HCT116 (cell line): ENCODE measurements around the gene SPPL2B. TPM values are rescaled to one million over a fixed set of nuclear protein-coding genes. Genes with fewer than 3 reads are reported as not detected.

Experiments
- ATAC-seq: fragments of 200-7000 bp; cut with Tn5 transposase; 2 replicates; pipeline ENCODE4 v1.9.1; 2020; ENCODE audit warnings: mild to moderate bottlenecking, moderate library complexity
- BruUV-seq: library from RNA; stranded (reverse); fragments of 400-500 nt; replicated peaks from 2 replicates; lab custom pipeline; 2021; lab: Mats Ljungman, UMichigan
- CTCF ChIA-PET: fragments of 300-600 bp; sonication (Branson Sonifier 250); formaldehyde crosslinking; loops from one replicate; lab custom pipeline; 2021; ENCODE audit warnings: antibody characterized with exemption; lab: Charles Lee
- POLR2A ChIA-PET: fragments of 300-600, 350-600 bp; sonication (Branson Sonifier 250); formaldehyde crosslinking; loops from one replicate; lab custom pipeline; 2021; ENCODE audit warnings: antibody characterized with exemption; lab: Charles Lee
- RAD21 ChIA-PET, 2 experiments: fragments of 300-600 bp; sonication (Branson Sonifier 250); formaldehyde crosslinking; loops; one replicate each; lab custom pipeline; 2023; ENCODE audit warnings: low total read pairs in 2 of 2; ENCODE audit not compliant: uncharacterized antibody in 2 of 2, unreplicated experiment in 2 of 2, low non-redundant PET in 1 of 2; lab: Charles Lee
- DNase-seq: peaks from one replicate; pipeline ENCODE4 v3.0.0-alpha.2; 2010; ENCODE audit warnings: low read depth, low spot score
- H2AFZ ChIP-seq: fragments of 200-600 bp; shearing (Covaris generic), sonication (generic); 2 replicates; pipeline ENCODE4 v1.6.1; 2017; ENCODE audit warnings: low read depth, mixed run types, mixed read lengths, antibody characterized with exemption, low read length; ENCODE audit not compliant: poor library complexity, severe bottlenecking
- H3K27ac ChIP-seq: 2 replicates; pipeline ENCODE4 v1.5.1; 2012; ENCODE audit warnings: low read depth, low read length
- H3K27me3 ChIP-seq: fragments of 200-600 bp; sonication (generic); 2 replicates; pipeline ENCODE4 v1.6.1; 2016; ENCODE audit warnings: mixed run types, low read length, mixed read lengths; ENCODE audit not compliant: insufficient read depth
- H3K36me3 ChIP-seq, 2 experiments: fragments of 200-500 bp in 1 of 2; fragments of 200-600 bp in 1 of 2; sonication (Bioruptor generic) in 1 of 2; sonication (generic) in 1 of 2; 2 replicates each; pipeline versions ENCODE4 v1.5.1 to v1.6.1; 2014 to 2016; ENCODE audit warnings: low read length in 2 of 2, inconsistent platforms in 1 of 2, mixed read lengths in 1 of 2, mixed run types in 1 of 2; ENCODE audit not compliant: insufficient read depth in 2 of 2, control insufficient read depth in 1 of 2
- H3K4me1 ChIP-seq, 2 experiments: fragments of 200-600 bp in 1 of 2; sonication (generic) in 1 of 2; 2 replicates each; pipeline versions ENCODE4 v1.5.1 to v1.6.1; 2012 to 2017; ENCODE audit warnings: low read length in 2 of 2, inconsistent platforms in 1 of 2, mild to moderate bottlenecking in 1 of 2, mixed read lengths in 1 of 2, mixed run types in 1 of 2, moderate library complexity in 1 of 2; ENCODE audit not compliant: insufficient read depth in 2 of 2, control insufficient read depth in 1 of 2
- H3K4me2 ChIP-seq: fragments of 200-600 bp; sonication (generic); 2 replicates; pipeline ENCODE4 v1.6.1; 2017; ENCODE audit warnings: mixed run types, low read length, mixed read lengths
- H3K4me3 ChIP-seq, 2 experiments: fragments of 200-600 bp in 1 of 2; sonication (generic) in 1 of 2; replicated peaks in 1 of 2; 2 replicates each; pipeline ENCODE4 v1.5.1; 2011 to 2016; ENCODE audit warnings: low read length in 2 of 2, control low read depth in 1 of 2, low read depth in 1 of 2, mild to moderate bottlenecking in 1 of 2, mixed read lengths in 1 of 2, mixed run types in 1 of 2
- H3K79me2 ChIP-seq: fragments of 200-600 bp; sonication (generic); 2 replicates; pipeline ENCODE4 v1.6.1; 2017; ENCODE audit warnings: mild to moderate bottlenecking, mixed run types, low read length, moderate library complexity, mixed read lengths; ENCODE audit not compliant: insufficient read depth
- H3K9ac ChIP-seq: fragments of 200-600 bp; sonication (generic); 2 replicates; pipeline ENCODE4 v1.6.1; 2016; ENCODE audit warnings: low read length, mixed read lengths
- H3K9me2 ChIP-seq: fragments of 200-600 bp; sonication (generic), shearing (Covaris generic); 2 replicates; pipeline ENCODE4 v1.6.1; 2017; ENCODE audit warnings: mixed run types, mild to moderate bottlenecking, moderate library complexity; ENCODE audit not compliant: insufficient read depth
- H3K9me3 ChIP-seq, 2 experiments: fragments of 200-500 bp in 1 of 2; fragments of 200-600 bp in 1 of 2; sonication (Bioruptor generic) in 1 of 2; sonication (generic) in 1 of 2; 2 replicates each; pipeline ENCODE4 v1.6.1; 2014 to 2017; ENCODE audit warnings: low read length in 2 of 2, mixed read lengths in 2 of 2, inconsistent platforms in 1 of 2, low read depth in 1 of 2, mild to moderate bottlenecking in 1 of 2, mixed run types in 1 of 2, moderate library complexity in 1 of 2; ENCODE audit not compliant: control insufficient read depth in 1 of 2, insufficient read depth in 1 of 2
- H4K20me1 ChIP-seq: fragments of 200-600 bp; sonication (generic), shearing (Covaris generic); 2 replicates; pipeline ENCODE4 v1.6.1; 2017; ENCODE audit warnings: mixed run types, mild to moderate bottlenecking, moderate library complexity; ENCODE audit not compliant: insufficient read depth
- CBX3 ChIP-seq: IDR thresholded peaks from 2 replicates; pipeline ENCODE4 v1.6.1; 2012; ENCODE audit warnings: low read depth
- CEBPB ChIP-seq: IDR thresholded peaks from 2 replicates; pipeline ENCODE4 v1.6.1; 2012; ENCODE audit warnings: low read depth
- EGR1 ChIP-seq: IDR thresholded peaks from 2 replicates; pipeline ENCODE4 v1.6.1; 2012; ENCODE audit warnings: low read depth
- EZH2 ChIP-seq: fragments of 200-600 bp; sonication (generic); IDR thresholded peaks from 2 replicates; pipeline ENCODE4 v1.6.1; 2017; ENCODE audit warnings: antibody characterized with exemption, mixed run types
- EZH2phosphoT487 ChIP-seq: fragments of 200-600 bp; IDR thresholded peaks from 2 replicates; pipeline ENCODE4 v1.6.1; 2018; ENCODE audit warnings: antibody characterized with exemption, borderline replicate concordance
- FOSL1 ChIP-seq: IDR thresholded peaks from 2 replicates; pipeline ENCODE4 v1.6.1; 2012; ENCODE audit warnings: low read depth
- JUND ChIP-seq: IDR thresholded peaks from 2 replicates; pipeline ENCODE4 v1.6.1; 2012
- POLR2AphosphoS5 ChIP-seq: IDR thresholded peaks from 2 replicates; pipeline ENCODE4 v1.6.1; 2011; ENCODE audit warnings: mild to moderate bottlenecking, low read depth, low read length, moderate library complexity
- RAD21 ChIP-seq: IDR thresholded peaks from 2 replicates; pipeline ENCODE4 v1.6.1; 2012; ENCODE audit warnings: low read depth, mild to moderate bottlenecking
- REST ChIP-seq: IDR thresholded peaks from 2 replicates; pipeline ENCODE4 v1.6.1; 2012; ENCODE audit warnings: low read depth
- SRF ChIP-seq: IDR thresholded peaks from 2 replicates; pipeline ENCODE4 v1.6.1; 2012; ENCODE audit warnings: low read depth
- TCF7L2 ChIP-seq: IDR thresholded peaks from 2 replicates; pipeline ENCODE4 v1.7.0; 2011; ENCODE audit warnings: borderline replicate concordance, inconsistent platforms; ENCODE audit not compliant: insufficient read depth, insufficient read length; ENCODE audit errors: extremely low read depth
- intact Hi-C: fragments of 100-400 bp; cut with micrococcal nuclease; formaldehyde crosslinking; loops from 2 replicates; pipeline ENCODE4 v1.10.0; 2022
- total RNA-seq: library from RNA; stranded (reverse); gene quantifications from one replicate; pipeline ENCODE4 v1.2.1, GENCODE V29; 2021; ENCODE audit not compliant: unreplicated experiment
- TF ChIP-seq, protein P1 (sequence below): IDR thresholded peaks from 2 replicates; pipeline ENCODE4 v1.6.1; 2012

The SPPL2B gene
- total RNA-seq, 1 experiment from 2014 or later, result 83.1 TPM

- no peak for TF ChIP-seq CBX3
- TF ChIP-seq REST, result no peak
- no peak for TF ChIP-seq FOSL1
- no peak for TF ChIP-seq SRF
- TF ChIP-seq CEBPB, result no peak
- TF ChIP-seq POLR2AphosphoS5, result no peak
- TF ChIP-seq EZH2phosphoT487, result no peak
- no peak for TF ChIP-seq TCF7L2
- no peak for TF ChIP-seq RAD21
- no peak for TF ChIP-seq EZH2
- TF ChIP-seq, protein P1, sequence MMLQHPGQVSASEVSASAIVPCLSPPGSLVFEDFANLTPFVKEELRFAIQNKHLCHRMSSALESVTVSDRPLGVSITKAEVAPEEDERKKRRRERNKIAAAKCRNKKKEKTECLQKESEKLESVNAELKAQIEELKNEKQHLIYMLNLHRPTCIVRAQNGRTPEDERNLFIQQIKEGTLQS, result no peak
- no peak for TF ChIP-seq EGR1
- no peak for TF ChIP-seq JUND
- Histone ChIP-seq H3K27ac (no peak overlapping the region), H3K36me3 (no peaks in the 10 kb centered on the region), H3K4me3 (no peak overlapping the region), H2AFZ (no peak overlapping the region), H3K27me3 (no peaks in the 10 kb centered on the region), H3K4me1 (no peaks in the 10 kb centered on the region), H3K79me2 (no peaks in the 10 kb centered on the region), H4K20me1 (no peaks in the 10 kb centered on the region), H3K9me2 (no peaks in the 10 kb centered on the region), H3K9me3 (no peaks in the 10 kb centered on the region), H3K4me2 (no peak overlapping the region), H3K9ac (no peak overlapping the region)
- CTCF ChIA-PET, result no interaction called here
- BruUV-seq, result no TSS peak
- intact Hi-C loops, result no loop called here
- no peak for DNase-seq
- POLR2A ChIA-PET, result no interaction called here
- no peak for ATAC-seq
- RAD21 ChIA-PET, result no interaction called here
These were observed 41.9 kb upstream of the SPPL2B start for GRCh38 chr19:2286402-2287140.
